ENCODE results near the gene CFAP45. TPM values are rescaled to one million over a fixed set of nuclear protein-coding genes. Genes with fewer than 3 reads are reported as not detected.

CFAP45 gene
- total and polyA plus RNA-seq, 2 experiments from 2014 or later: 0.43 TPM; not detected in 1

DNA sequence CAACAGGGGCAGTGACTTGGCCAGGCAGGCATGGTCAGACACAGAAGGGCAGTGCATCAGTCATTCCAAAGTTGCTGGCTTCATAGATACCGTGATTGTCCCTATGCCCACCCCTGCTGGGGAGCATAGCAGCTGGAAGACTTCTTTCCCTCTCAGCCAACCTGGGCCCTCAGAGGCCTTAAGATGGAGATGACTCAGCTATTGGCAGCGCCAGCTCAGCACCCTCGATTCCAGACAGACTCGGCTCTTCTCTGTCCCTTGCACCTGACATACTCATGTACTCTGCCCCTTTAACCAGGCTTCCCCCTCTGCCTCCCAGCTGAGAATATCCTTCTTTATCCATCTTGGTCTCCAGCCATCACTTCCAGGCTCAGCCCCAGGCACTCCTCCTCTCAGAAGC, 56.5 kb downstream of the CFAP45 start:
- H3K36me3 ChIP-seq (replicated peaks; ENCODE audit: insufficient read depth, low read depth): no peaks in the 10 kb centered on the region
- H4K20me1 ChIP-seq (ENCODE audit: insufficient read depth, poor library complexity, severe bottlenecking): no peaks in the 10 kb centered on the region
- 91% methylated on average over 4 of the region's 4 CpGs for WGBS (ENCODE audit: low lambda C conversion rate, missing lambda C conversion rate)
- no peaks in the 10 kb centered on the region for H3K79me2 ChIP-seq
- H2AFZ ChIP-seq: no peak overlapping the region
- H3K27me3 ChIP-seq: no peaks in the 10 kb centered on the region
- H3K27ac ChIP-seq: no peak overlapping the region
- no peaks in the 10 kb centered on the region for H3K9me2 ChIP-seq (replicated peaks; ENCODE audit: insufficient read depth)
- peaks cover 9% of the 10 kb centered on the region for H3K4me1 ChIP-seq (ENCODE audit: insufficient read depth)
- H3K4me2 ChIP-seq: no peak overlapping the region
- H3K9me3 ChIP-seq (ENCODE audit: low read depth): no peaks in the 10 kb centered on the region
- DNase-seq (ENCODE audit: low spot score): no peak
- TF ChIP-seq EZH2phosphoT487 (IDR thresholded peaks at IDR 0.05; ENCODE audit: low read depth, severe bottlenecking, unreplicated experiment) (no peak), EZH2 (IDR thresholded peaks at IDR 0.05; ENCODE audit: borderline replicate concordance) (no peak)
- TF ChIP-seq, protein P1, sequence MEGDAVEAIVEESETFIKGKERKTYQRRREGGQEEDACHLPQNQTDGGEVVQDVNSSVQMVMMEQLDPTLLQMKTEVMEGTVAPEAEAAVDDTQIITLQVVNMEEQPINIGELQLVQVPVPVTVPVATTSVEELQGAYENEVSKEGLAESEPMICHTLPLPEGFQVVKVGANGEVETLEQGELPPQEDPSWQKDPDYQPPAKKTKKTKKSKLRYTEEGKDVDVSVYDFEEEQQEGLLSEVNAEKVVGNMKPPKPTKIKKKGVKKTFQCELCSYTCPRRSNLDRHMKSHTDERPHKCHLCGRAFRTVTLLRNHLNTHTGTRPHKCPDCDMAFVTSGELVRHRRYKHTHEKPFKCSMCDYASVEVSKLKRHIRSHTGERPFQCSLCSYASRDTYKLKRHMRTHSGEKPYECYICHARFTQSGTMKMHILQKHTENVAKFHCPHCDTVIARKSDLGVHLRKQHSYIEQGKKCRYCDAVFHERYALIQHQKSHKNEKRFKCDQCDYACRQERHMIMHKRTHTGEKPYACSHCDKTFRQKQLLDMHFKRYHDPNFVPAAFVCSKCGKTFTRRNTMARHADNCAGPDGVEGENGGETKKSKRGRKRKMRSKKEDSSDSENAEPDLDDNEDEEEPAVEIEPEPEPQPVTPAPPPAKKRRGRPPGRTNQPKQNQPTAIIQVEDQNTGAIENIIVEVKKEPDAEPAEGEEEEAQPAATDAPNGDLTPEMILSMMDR (IDR thresholded peaks at IDR 0.05; ENCODE audit: poor library complexity): no peak
- no peak overlapping the region for H3K4me3 ChIP-seq

DNA sequence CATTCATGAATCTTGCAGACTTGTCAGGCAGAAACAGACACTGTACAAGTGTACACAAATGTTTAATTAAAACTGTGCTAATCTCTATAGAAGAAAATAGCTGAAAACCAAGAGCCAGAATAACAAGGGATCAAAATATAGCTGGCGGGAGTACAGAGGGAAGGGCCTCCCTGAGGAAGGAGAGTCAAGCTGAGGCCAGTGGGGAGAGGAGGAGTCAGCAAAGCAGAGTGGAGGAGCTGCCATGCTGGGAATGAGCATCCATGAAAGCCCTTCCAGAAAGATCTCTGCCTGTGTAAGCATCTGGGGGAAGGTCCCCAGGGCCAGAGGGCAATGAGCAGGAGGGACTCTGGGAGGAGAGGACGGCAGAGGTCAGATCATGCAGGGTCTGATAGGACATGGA, 58.2 kb downstream of the CFAP45 start:
- Histone ChIP-seq H3K27me3 (no peaks in the 10 kb centered on the region), H3K79me2 (no peaks in the 10 kb centered on the region), H3K36me3 (replicated peaks; ENCODE audit: insufficient read depth, low read depth) (no peaks in the 10 kb centered on the region), H3K4me3 (no peak overlapping the region), H2AFZ (no peak overlapping the region), H3K4me1 (ENCODE audit: insufficient read depth) (peaks cover 7% of the 10 kb centered on the region), H3K9me2 (replicated peaks; ENCODE audit: insufficient read depth) (no peaks in the 10 kb centered on the region), H3K27ac (no peak overlapping the region), H3K4me2 (no peak overlapping the region), H4K20me1 (ENCODE audit: insufficient read depth, poor library complexity, severe bottlenecking) (no peaks in the 10 kb centered on the region), H3K9me3 (ENCODE audit: low read depth) (no peaks in the 10 kb centered on the region)
- TF ChIP-seq EZH2 (IDR thresholded peaks at IDR 0.05; ENCODE audit: borderline replicate concordance): no peak
- TF ChIP-seq, protein P1 (IDR thresholded peaks at IDR 0.05; ENCODE audit: poor library complexity): no peak
- no peak for TF ChIP-seq EZH2phosphoT487 (IDR thresholded peaks at IDR 0.05; ENCODE audit: low read depth, severe bottlenecking, unreplicated experiment)
- WGBS (ENCODE audit: low lambda C conversion rate, missing lambda C conversion rate): 65% methylated on average over 2 of the region's 2 CpGs
- DNase-seq (ENCODE audit: low spot score): no peak

DNA sequence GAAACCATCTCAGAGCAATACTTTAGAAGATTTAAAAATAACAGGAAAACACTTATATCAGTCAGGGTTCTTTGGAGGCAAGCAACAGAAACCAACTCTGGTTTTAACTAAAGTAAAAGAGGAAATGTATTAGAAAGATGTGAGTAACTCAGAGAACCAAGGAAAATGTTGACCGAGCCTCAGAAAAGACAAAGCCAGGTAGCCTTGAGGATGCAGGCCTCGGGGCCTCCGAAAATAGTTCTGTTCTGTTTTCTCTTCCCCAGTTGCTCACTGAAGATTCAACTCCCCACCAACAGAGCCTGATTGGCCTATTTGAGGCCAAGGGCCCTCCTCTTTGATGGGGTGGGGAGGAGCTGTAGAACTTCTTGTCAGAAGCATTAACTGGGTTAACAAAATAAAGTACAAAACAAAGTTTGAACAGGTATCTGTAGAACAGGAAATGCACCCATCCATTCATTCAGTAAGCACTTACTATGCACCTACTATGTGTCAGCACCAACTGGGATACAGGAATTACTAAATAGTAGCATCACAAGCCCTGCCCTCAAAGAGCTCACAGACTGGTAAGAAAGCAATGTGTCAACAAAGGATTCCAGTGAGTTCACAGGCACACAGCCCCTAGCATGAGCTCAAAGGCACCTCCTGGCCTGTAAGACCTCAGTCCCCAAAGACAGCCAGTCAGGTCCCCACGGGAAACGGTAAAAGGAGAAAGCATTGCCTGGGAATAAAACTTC, 60.7 kb downstream of the CFAP45 start:
- no peaks in the 10 kb centered on the region for H3K9me3 ChIP-seq (ENCODE audit: low read depth)
- no peak overlapping the region for H3K4me2 ChIP-seq
- no peaks in the 10 kb centered on the region for H3K36me3 ChIP-seq (replicated peaks; ENCODE audit: insufficient read depth, low read depth)
- no peaks in the 10 kb centered on the region for H4K20me1 ChIP-seq (ENCODE audit: insufficient read depth, poor library complexity, severe bottlenecking)
- no peak for DNase-seq (ENCODE audit: low spot score)
- no peak overlapping the region for H3K4me3 ChIP-seq
- H3K27ac ChIP-seq: no peak overlapping the region
- no peaks in the 10 kb centered on the region for H3K27me3 ChIP-seq
- 92% methylated on average over 5 of the region's 5 CpGs for WGBS (ENCODE audit: low lambda C conversion rate, missing lambda C conversion rate)
- no peaks in the 10 kb centered on the region for H3K9me2 ChIP-seq (replicated peaks; ENCODE audit: insufficient read depth)
- no peak overlapping the region for H2AFZ ChIP-seq
- H3K4me1 ChIP-seq (ENCODE audit: insufficient read depth): no peaks in the 10 kb centered on the region
- H3K79me2 ChIP-seq: no peaks in the 10 kb centered on the region
- no peak for TF ChIP-seq EZH2phosphoT487 (IDR thresholded peaks at IDR 0.05; ENCODE audit: low read depth, severe bottlenecking, unreplicated experiment)
- TF ChIP-seq, protein P1 (IDR thresholded peaks at IDR 0.05; ENCODE audit: poor library complexity): no peak
- TF ChIP-seq EZH2 (IDR thresholded peaks at IDR 0.05; ENCODE audit: borderline replicate concordance): no peak
